ENCODE data around the gene JOSD1. TPM values are rescaled to one million over a fixed set of nuclear protein-coding genes. Genes with fewer than 3 reads are reported as not detected.
A peak's percentile ranks its signal among the peaks of the same experiment; 100 is the strongest.

The JOSD1 gene
- total and polyA plus RNA-seq, 2 of the 4 experiments (the other 2 are of a cell fraction) = 30.2 to 35.8 TPM

- ATAC-seq (ENCODE audit: low read depth) (no peak), DNase-seq (no peak)
- dilution Hi-C loops (cut with HindIII; ENCODE audit: low sequenced_read_pairs, unreplicated experiment) (no loop called here), in situ Hi-C loops (cut with MboI; ENCODE audit: low sequenced_read_pairs) (no loop called here), intact Hi-C loops (cut with micrococcal nuclease) (loop anchor here (10.0 kb wide), 1 partner anchor 653 kb away; the partner anchor contains the start of gene PICK1)
- peaks cover 16 to 67% of the 10 kb centered on the region in 2 experiments; a peak in 2 of 4 replicates for H3K79me1 ChIP-seq (ENCODE audit: low read depth in 1 of 2, low read length in 2 of 2)
- no TSS peak for BruUV-seq (replicated peaks)
- H2BK15ac ChIP-seq (ENCODE audit: low read depth, low read length) = no peak overlapping the region
- H2BK20ac ChIP-seq (ENCODE audit: low read depth, low read length) = no peak overlapping the region
- no peak overlapping the region for H3K4me3 ChIP-seq (ENCODE audit: insufficient read depth, low read depth, low read length)
- H3K27ac ChIP-seq (ENCODE audit: insufficient read depth, low read length) = no peak overlapping the region
- no peak overlapping the region for H3K56ac ChIP-seq (ENCODE audit: extremely low read depth, insufficient read depth, low read length)
- no peak overlapping the region for H2AK9ac ChIP-seq (replicated peaks; ENCODE audit: low read depth, low read length, poor library complexity)
- H4K20me1 ChIP-seq (ENCODE audit: insufficient read depth, low read length) = peaks cover 62% of the 10 kb centered on the region
- no peak overlapping the region for H2BK5ac ChIP-seq (ENCODE audit: low read depth, low read length, poor library complexity, severe bottlenecking)
- peaks cover 3% of the 10 kb centered on the region for H3K36me3 ChIP-seq (ENCODE audit: control insufficient read depth, insufficient read depth, low read length)
- no peak overlapping the region for H3K9ac ChIP-seq (ENCODE audit: low read depth, low read length)
- H2BK120ac ChIP-seq (ENCODE audit: low read depth, low read length) = no peak overlapping the region
- peaks cover 24% of the 10 kb centered on the region for H3K9me1 ChIP-seq (ENCODE audit: insufficient read depth, low read length)
- no peaks in the 10 kb centered on the region for H3K9me3 ChIP-seq (ENCODE audit: control insufficient read depth, insufficient read depth, low read length)
- no peak overlapping the region for H4K8ac ChIP-seq (ENCODE audit: low read depth in 2 of 2, low read length in 2 of 2)
- no peak overlapping the region for H3K4ac ChIP-seq (ENCODE audit: low read depth, low read length)
- H3K4me2 ChIP-seq (ENCODE audit: low read depth, low read length) = no peak overlapping the region
- peaks cover 4% of the 10 kb centered on the region; the same call in 1 of the 2 replicates for H3K4me1 ChIP-seq (ENCODE audit: control insufficient read depth, insufficient read depth, low read length)
- H4K91ac ChIP-seq (ENCODE audit: insufficient read depth, low read depth, low read length) = no peak overlapping the region
- no peak overlapping the region for H3K14ac ChIP-seq (replicated peaks; ENCODE audit: low read depth, low read length)
- peak overlapping the region; percentile 55; the same call in 1 of the 2 replicates for H3K23ac ChIP-seq (ENCODE audit: low read depth, low read length)
- no peak overlapping the region for H4K5ac ChIP-seq (ENCODE audit: low read depth, low read length)
- no peaks in the 10 kb centered on the region for H3K27me3 ChIP-seq (ENCODE audit: control insufficient read depth, insufficient read depth, low read length)
- no peak overlapping the region for H2AFZ ChIP-seq (replicated peaks; ENCODE audit: low read length, poor library complexity)
- no peak overlapping the region for H2AK5ac ChIP-seq (ENCODE audit: low read depth, low read length)
- no peak overlapping the region for H3K18ac ChIP-seq (ENCODE audit: low read depth, low read length)
- WGBS, 2 experiments (ENCODE audit: extremely low coverage in 2 of 2, insufficient read length in 1 of 2) = no CpG with 5 or more reads among the region's 3 CpGs
- POLR2A ChIA-PET (ENCODE audit: unreplicated experiment) = no interaction called here
- CTCF ChIA-PET = interaction anchor here (1.2 kb wide), 1 partner anchor 17 kb away, joined by 4 read pairs; no protein-coding TSS in a partner anchor
- TF ChIP-seq CHD1 (IDR thresholded peaks at IDR 0.05; ENCODE audit: low read depth, low read length) (no peak), CTCF (conservative IDR thresholded peaks at IDR 0.05; ENCODE audit: low read depth, low read length) (no peak), CEBPB (IDR thresholded peaks at IDR 0.05; ENCODE audit: low read depth, low read length) (no peak), SMC3 (IDR thresholded peaks at IDR 0.05; ENCODE audit: low read depth, low read length) (no peak), ELK1 (IDR thresholded peaks at IDR 0.05; ENCODE audit: borderline replicate concordance, low read depth, low read length) (no peak), MXI1 (IDR thresholded peaks at IDR 0.05; ENCODE audit: borderline replicate concordance, low read depth, low read length) (no peak), POLR2A (IDR thresholded peaks at IDR 0.05; ENCODE audit: low read depth, low read length) (no peak)
Observed at GRCh38 chr22:38707984-38708383, 7.2 kb upstream of the JOSD1 start.

All from IMR-90 (cell line).